ENCODE results near the gene RASSF3. TPM values are rescaled to one million over a fixed set of nuclear protein-coding genes. Genes with fewer than 3 reads are reported as not detected.

Gene RASSF3
- total and polyA plus RNA-seq, 2 of the 13 experiments (the other 11 are each of a cell fraction or from before 2014, with no cell fraction given) = 15.5 to 16.0 TPM

GRCh38 chr12:64568298-64568697 is 42.0 kb upstream of the RASSF3 start:
- Histone ChIP-seq H3K9ac (ENCODE audit: insufficient read depth, low read depth, low read length) (no peak overlapping the region), H3K79me2 (ENCODE audit: insufficient read depth, low read length) (no peaks in the 10 kb centered on the region), H3K27ac (ENCODE audit: extremely low read length, insufficient read depth, low read length) (no peak overlapping the region), H2AFZ (ENCODE audit: low read length) (no peak overlapping the region), H3K9me3 (ENCODE audit: low read length) (no peaks in the 10 kb centered on the region), H3K36me3 (replicated peaks in 1 of 2; ENCODE audit: control insufficient read depth in 1 of 2, insufficient read depth in 2 of 2, low read length in 2 of 2) (no peaks in the 10 kb centered on the region), H3K4me2 (ENCODE audit: low read depth, low read length) (no peak overlapping the region), H3K4me1 (ENCODE audit: insufficient read depth, low read length) (peaks cover 43% of the 10 kb centered on the region), H3K27me3 (ENCODE audit: control insufficient read depth in 1 of 2, insufficient read depth in 2 of 2, low read length in 2 of 2) (no peaks in the 10 kb centered on the region; a peak in 1 of 5 replicates), H3K4me3 (replicated peaks in 1 of 3; ENCODE audit: insufficient read depth in 1 of 3, low read depth in 2 of 3, low read length in 3 of 3) (no peak overlapping the region), H4K20me1 (ENCODE audit: insufficient read depth, low read length) (no peaks in the 10 kb centered on the region)
- TF ChIP-seq TOE1 (CRISPR knock-in tag; IDR thresholded peaks at IDR 0.05) (no peak), PRPF4 (IDR thresholded peaks at IDR 0.05; ENCODE audit: low read depth, low read length, poor library complexity, severe bottlenecking) (no peak), SP140L (CRISPR knock-in tag; IDR thresholded peaks at IDR 0.05; ENCODE audit: borderline replicate concordance) (no peak)
- ChIA-PET POLR2A (no interaction called here), CTCF (ENCODE audit: low intra/inter-chr PET ratio, low total read pairs) (no interaction called here)
- DNase-seq (ENCODE audit: low spot score) (no peak), FAIRE-seq (no peak), ATAC-seq (0 out of 3 replicates have a peak, but pooled peaks have one; percentile 15)
- in situ Hi-C loops (cut with HindIII; ENCODE audit: extremely low pct_ligation_motif_present, low pct_unique_long_range_greater_than_20kb) = no loop called here
- intact Hi-C loops (cut with micrococcal nuclease; ENCODE audit: unreplicated experiment) = no loop called here
- 29% methylated on average over 6 of the region's 6 CpGs for WGBS (ENCODE audit: low lambda C conversion rate)
- BruUV-seq (replicated peaks) = no TSS peak

- Histone ChIP-seq H3K27me3 (ENCODE audit: control insufficient read depth in 1 of 2, insufficient read depth in 2 of 2, low read length in 2 of 2) (no peaks in the 10 kb centered on the region; a peak in 1 of 5 replicates), H3K4me1 (ENCODE audit: insufficient read depth, low read length) (peaks cover 43% of the 10 kb centered on the region), H4K20me1 (ENCODE audit: insufficient read depth, low read length) (no peaks in the 10 kb centered on the region), H2AFZ (ENCODE audit: low read length) (no peak overlapping the region), H3K4me2 (ENCODE audit: low read depth, low read length) (no peak overlapping the region), H3K9ac (ENCODE audit: insufficient read depth, low read depth, low read length) (no peak overlapping the region), H3K4me3 (replicated peaks in 1 of 3; ENCODE audit: insufficient read depth in 1 of 3, low read depth in 2 of 3, low read length in 3 of 3) (no peak overlapping the region), H3K79me2 (ENCODE audit: insufficient read depth, low read length) (no peaks in the 10 kb centered on the region), H3K27ac (ENCODE audit: extremely low read length, insufficient read depth, low read length) (no peak overlapping the region), H3K36me3 (replicated peaks in 1 of 2; ENCODE audit: control insufficient read depth in 1 of 2, insufficient read depth in 2 of 2, low read length in 2 of 2) (no peaks in the 10 kb centered on the region), H3K9me3 (ENCODE audit: low read length) (peaks cover 9% of the 10 kb centered on the region)
- intact Hi-C loops (cut with micrococcal nuclease; ENCODE audit: unreplicated experiment) (no loop called here), in situ Hi-C loops (cut with HindIII; ENCODE audit: extremely low pct_ligation_motif_present, low pct_unique_long_range_greater_than_20kb) (no loop called here)
- no TSS peak for BruUV-seq (replicated peaks)
- DNase-seq (ENCODE audit: low spot score) = no peak
- CTCF ChIA-PET (ENCODE audit: low intra/inter-chr PET ratio, low total read pairs) = no interaction called here
- POLR2A ChIA-PET = no interaction called here
- TF ChIP-seq ZNF331 (CRISPR knock-in tag; IDR thresholded peaks at IDR 0.05) = no peak
- TF ChIP-seq PAF1 (CRISPR knock-in tag; IDR thresholded peaks at IDR 0.05) = no peak
- TF ChIP-seq ZNF776 (CRISPR knock-in tag; IDR thresholded peaks at IDR 0.05) = no peak
- TF ChIP-seq NPAS2 (CRISPR knock-in tag; IDR thresholded peaks at IDR 0.05; ENCODE audit: borderline replicate concordance) = no peak
- no peak for TF ChIP-seq NFE2L1 (CRISPR knock-in tag; IDR thresholded peaks at IDR 0.05; ENCODE audit: borderline replicate concordance)
- TF ChIP-seq HNF4A (CRISPR knock-in tag; IDR thresholded peaks at IDR 0.05) = 0 out of 2 replicates have a peak, but pooled peaks have one; percentile 23
- TF ChIP-seq ZNF660 (CRISPR knock-in tag; IDR thresholded peaks at IDR 0.05; ENCODE audit: borderline replicate concordance, low read depth) = no peak
- no peak for FAIRE-seq
- ATAC-seq = no peak
- WGBS (ENCODE audit: low lambda C conversion rate) = 22% methylated on average over 6 of the region's 6 CpGs
Observed at GRCh38 chr12:64569923-64570691, 40.2 kb upstream of the RASSF3 start.

Data from HepG2 (cell line).